Endothelial cell of umbilical vein (primary cell): ENCODE results near the gene ENAH. TPM values are rescaled to one million over a fixed set of nuclear protein-coding genes. Genes with fewer than 3 reads are reported as not detected.

ENCODE experiments used
- BruUV-seq: library from RNA; stranded (reverse); fragments of 400-500 nt; replicated peaks from 2 replicates; lab custom pipeline; 2021; lab: Mats Ljungman, UMichigan
- CTCF ChIA-PET: fragments of 300-600, 350-600 bp; sonication (Branson Sonifier 250); formaldehyde crosslinking; loops from one replicate; lab custom pipeline; 2021; ENCODE audit warnings: antibody characterized with exemption, inconsistent platforms; lab: Charles Lee
- POLR2A ChIA-PET: fragments of 300-600, 350-600 bp; sonication (Branson Sonifier 250); formaldehyde crosslinking; loops from one replicate; lab custom pipeline; 2021; ENCODE audit warnings: antibody characterized with exemption, inconsistent platforms; lab: Charles Lee
- DNase-seq: peaks from one replicate; pipeline ENCODE4 v3.0.0-alpha.2; 2011; ENCODE audit warnings: low read depth, low spot score
- FAIRE-seq: peaks from 2 replicates; lab custom pipeline; 2011; peaks lifted over from hg19 to GRCh38; lab: Jason Lieb, UNC
- H2AFZ ChIP-seq: 2 replicates; pipeline ENCODE4 v1.6.0; 2012; ENCODE audit warnings: low read depth, low read length, control low read depth, inconsistent platforms
- H3K27ac ChIP-seq: 2 replicates; pipeline ENCODE4 v1.5.1; 2011; ENCODE audit warnings: low read depth, mild to moderate bottlenecking, control low read depth, low read length, moderate library complexity; ENCODE audit not compliant: insufficient read depth
- H3K27me3 ChIP-seq, 2 experiments: 2 replicates each; pipeline versions ENCODE4 v1.6.0 to v1.6.1; 2011; ENCODE audit warnings: low read length in 2 of 2, mixed read lengths in 1 of 2; ENCODE audit not compliant: control insufficient read depth in 2 of 2, insufficient read depth in 2 of 2
- H3K36me3 ChIP-seq, 2 experiments: 2 replicates in 1 of 2; 3 replicates in 1 of 2; pipeline ENCODE4 v1.5.1; 2011; ENCODE audit warnings: low read length in 2 of 2, mild to moderate bottlenecking in 1 of 2, moderate library complexity in 1 of 2; ENCODE audit not compliant: control insufficient read depth in 2 of 2, insufficient read depth in 2 of 2; ENCODE audit errors: extremely low read depth in 1 of 2
- H3K4me1 ChIP-seq: 3 replicates; pipeline ENCODE4 v1.5.1; 2011; ENCODE audit warnings: mild to moderate bottlenecking, low read length; ENCODE audit not compliant: control insufficient read depth, insufficient read depth; ENCODE audit errors: extremely low read depth
- H3K4me2 ChIP-seq: 2 replicates; pipeline ENCODE4 v1.6.1; 2011; ENCODE audit warnings: low read length, control low read depth, mixed read lengths; ENCODE audit not compliant: insufficient read depth
- H3K4me3 ChIP-seq, 3 experiments: fragments of 200-600 bp in 1 of 3; sonication (generic), shearing (Covaris generic) in 1 of 3; replicated peaks in 1 of 3; 2 replicates each; pipeline ENCODE4 v1.5.1; 2011 to 2016; ENCODE audit warnings: control low read depth in 3 of 3, low read length in 3 of 3, mild to moderate bottlenecking in 2 of 3, inconsistent platforms in 1 of 3, low read depth in 1 of 3, moderate library complexity in 1 of 3; ENCODE audit not compliant: insufficient read depth in 1 of 3
- H3K79me2 ChIP-seq: 2 replicates; pipeline ENCODE4 v1.6.0; 2012; ENCODE audit warnings: low read length, inconsistent platforms; ENCODE audit not compliant: control insufficient read depth, insufficient read depth
- H3K9ac ChIP-seq: replicated peaks from 2 replicates; pipeline ENCODE3; 2011; ENCODE audit warnings: low read length, control low read depth; ENCODE audit not compliant: insufficient read depth; ENCODE audit errors: extremely low read depth
- H3K9me1 ChIP-seq: replicated peaks from 3 replicates; pipeline ENCODE4 v1.6.0; 2011; ENCODE audit warnings: mild to moderate bottlenecking, low read length; ENCODE audit not compliant: control insufficient read depth, insufficient read depth; ENCODE audit errors: extremely low read depth
- H3K9me3 ChIP-seq: replicated peaks from 2 replicates; pipeline ENCODE4 v1.5.1; 2012; ENCODE audit warnings: low read length, inconsistent platforms; ENCODE audit not compliant: control insufficient read depth, insufficient read depth
- H4K20me1 ChIP-seq: replicated peaks from 2 replicates; pipeline ENCODE3; 2011; ENCODE audit warnings: mild to moderate bottlenecking, low read length; ENCODE audit not compliant: control insufficient read depth, insufficient read depth; ENCODE audit errors: extremely low read depth
- EZH2 ChIP-seq: IDR thresholded peaks from 2 replicates; pipeline ENCODE4 v1.6.1; 2012; ENCODE audit warnings: borderline replicate concordance, low read depth, mild to moderate bottlenecking, moderate library complexity, low read length, inconsistent platforms; ENCODE audit not compliant: severe bottlenecking
- FOS ChIP-seq: IDR thresholded peaks from 2 replicates; pipeline ENCODE4 v1.6.1; 2011; ENCODE audit warnings: mild to moderate bottlenecking, low read length, moderate library complexity, borderline replicate concordance; ENCODE audit not compliant: insufficient read depth
- GATA2 ChIP-seq: IDR thresholded peaks from 2 replicates; pipeline ENCODE4 v1.7.0; 2011; ENCODE audit warnings: low read depth, mild to moderate bottlenecking, moderate library complexity, mixed read lengths, low read length; ENCODE audit not compliant: insufficient read length, insufficient read depth
- JUN ChIP-seq: IDR thresholded peaks from 2 replicates; pipeline ENCODE4 v1.6.1; 2011; ENCODE audit warnings: borderline replicate concordance, low read depth; ENCODE audit not compliant: insufficient read length, insufficient read depth
- MYC ChIP-seq: IDR thresholded peaks from one replicate; pipeline ENCODE4 v1.6.1; 2011; ENCODE audit warnings: mild to moderate bottlenecking, low read depth, low read length
- POLR2A ChIP-seq: IDR thresholded peaks from 2 replicates; pipeline ENCODE4 v1.6.1; 2012; ENCODE audit warnings: low read depth, mild to moderate bottlenecking, control low read depth, low read length
- POLR2AphosphoS5 ChIP-seq: IDR thresholded peaks from 2 replicates; pipeline ENCODE4 v1.6.1; 2012; ENCODE audit warnings: low read depth, mild to moderate bottlenecking, control low read depth, low read length, moderate library complexity; ENCODE audit not compliant: insufficient read depth
- dilution Hi-C: fragments of 300-500 bp; cut with MboI; formaldehyde crosslinking; loops from one replicate; pipeline ENCODE4 v1.15.0; 2019; ENCODE audit warnings: low sequenced_read_pairs; ENCODE audit not compliant: extremely low pct_ligation_motif_present
- intact Hi-C: fragments of 100-400 bp; cut with micrococcal nuclease; formaldehyde crosslinking; loops from one replicate; pipeline ENCODE4 v1.10.0; 2022
- polyA plus RNA-seq, 4 experiments: library from polyadenylated mRNA; depleted of rRNA in 3 of 4; stranded (reverse) in 3 of 4; unstranded in 1 of 4; fragments of >200 nt; gene quantifications; 2 replicates each; pipeline versions ENCODE4 v1.2.1 to v1.2.3, GENCODE V29; 2011 to 2012; ENCODE audit warnings: missing spikeins in 1 of 4
- total RNA-seq: library from RNA; stranded (reverse); gene quantifications from 2 replicates; pipeline ENCODE4 v1.2.3, GENCODE V29; 2021
- TF ChIP-seq, protein P1 (sequence below): IDR thresholded peaks from 2 replicates; pipeline ENCODE4 v1.6.1; 2011; ENCODE audit not compliant: insufficient read depth, insufficient read length
- TF ChIP-seq, protein P2 (sequence below), 2 donors: IDR thresholded peaks; 1 replicate in 1 of 2; 2 replicates in 1 of 2; pipeline ENCODE4 v1.5.1; 2011; ENCODE audit warnings: low read length in 2 of 2, mild to moderate bottlenecking in 2 of 2, moderate library complexity in 2 of 2, control low read depth in 1 of 2, inconsistent platforms in 1 of 2, low read depth in 1 of 2; ENCODE audit not compliant: insufficient read depth in 1 of 2; ENCODE audit errors: extremely low read depth in 1 of 2

The ENAH gene
- total and polyA plus RNA-seq, 2 donors (not counting 3 experiments of a cell fraction or from before 2014, with no cell fraction given) = 19.9 to 95.6 TPM

GRCh38 chr1:225482421-225482950, 170.4 kb downstream of the ENAH start:
- TF ChIP-seq, protein P1, sequence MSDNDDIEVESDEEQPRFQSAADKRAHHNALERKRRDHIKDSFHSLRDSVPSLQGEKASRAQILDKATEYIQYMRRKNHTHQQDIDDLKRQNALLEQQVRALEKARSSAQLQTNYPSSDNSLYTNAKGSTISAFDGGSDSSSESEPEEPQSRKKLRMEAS = no peak
- TF ChIP-seq POLR2A (no peak), FOS (no peak), GATA2 (no peak), EZH2 (no peak), POLR2AphosphoS5 (no peak), JUN (no peak), MYC (no peak)
- TF ChIP-seq, protein P2, sequence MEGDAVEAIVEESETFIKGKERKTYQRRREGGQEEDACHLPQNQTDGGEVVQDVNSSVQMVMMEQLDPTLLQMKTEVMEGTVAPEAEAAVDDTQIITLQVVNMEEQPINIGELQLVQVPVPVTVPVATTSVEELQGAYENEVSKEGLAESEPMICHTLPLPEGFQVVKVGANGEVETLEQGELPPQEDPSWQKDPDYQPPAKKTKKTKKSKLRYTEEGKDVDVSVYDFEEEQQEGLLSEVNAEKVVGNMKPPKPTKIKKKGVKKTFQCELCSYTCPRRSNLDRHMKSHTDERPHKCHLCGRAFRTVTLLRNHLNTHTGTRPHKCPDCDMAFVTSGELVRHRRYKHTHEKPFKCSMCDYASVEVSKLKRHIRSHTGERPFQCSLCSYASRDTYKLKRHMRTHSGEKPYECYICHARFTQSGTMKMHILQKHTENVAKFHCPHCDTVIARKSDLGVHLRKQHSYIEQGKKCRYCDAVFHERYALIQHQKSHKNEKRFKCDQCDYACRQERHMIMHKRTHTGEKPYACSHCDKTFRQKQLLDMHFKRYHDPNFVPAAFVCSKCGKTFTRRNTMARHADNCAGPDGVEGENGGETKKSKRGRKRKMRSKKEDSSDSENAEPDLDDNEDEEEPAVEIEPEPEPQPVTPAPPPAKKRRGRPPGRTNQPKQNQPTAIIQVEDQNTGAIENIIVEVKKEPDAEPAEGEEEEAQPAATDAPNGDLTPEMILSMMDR (IDR thresholded peaks at IDR 0.05; ENCODE audit: extremely low read depth in 1 of 2, insufficient read depth in 1 of 2, low read depth in 1 of 2, low read length in 2 of 2) = no peak
- intact Hi-C loops = loop anchor here (5.0 kb wide), 1 partner anchor 170 kb away; the partner anchor contains the start of gene ENAH

More at GRCh38 chr1:225482421-225482950, 170.4 kb downstream of the ENAH start:
- dilution Hi-C loops = no loop called here
- Histone ChIP-seq H3K79me2 (no peaks in the 10 kb centered on the region), H3K4me3 (no peak overlapping the region), H3K9me3 (no peaks in the 10 kb centered on the region), H3K4me2 (no peak overlapping the region), H4K20me1 (no peaks in the 10 kb centered on the region), H3K9ac (no peak overlapping the region), H2AFZ (no peak overlapping the region), H3K4me1 (no peaks in the 10 kb centered on the region), H3K27ac (no peak overlapping the region), H3K27me3 (no peaks in the 10 kb centered on the region), H3K36me3 (no peaks in the 10 kb centered on the region), H3K9me1 (no peaks in the 10 kb centered on the region)
- ChIA-PET CTCF (interaction anchor here (0.5 to 6.1 kb wide), 21 partner anchors 8 to 505 kb away, joined by 3 to 81 read pairs (median 6); partner anchors contain the start of genes EPHX1 and SRP9), POLR2A (interaction anchor here (0.6 to 0.8 kb wide), 2 partner anchors 11 to 290 kb away, joined by 3 to 8 read pairs; no protein-coding TSS in a partner anchor)
- BruUV-seq = no TSS peak
- no peak for FAIRE-seq
- no peak for DNase-seq
